Stomach (tissue), 9 donors: ENCODE data around the gene GPR176. TPM values are rescaled to one million over a fixed set of nuclear protein-coding genes. Genes with fewer than 3 reads are reported as not detected.

Experiments
- DNase-seq, 2 donors: peaks; one replicate each; pipeline versions ENCODE4 v3.0.0 to v3.0.0-alpha.2; 2013 to 2019
- H3K27ac ChIP-seq, 5 donors: fragments of 200-600 bp in 4 of 5; sonication (generic) in 4 of 5; one replicate each; pipeline ENCODE4 v1.5.1; 2013 to 2019; ENCODE audit warnings: mild to moderate bottlenecking in 1 of 5, moderate library complexity in 1 of 5
- H3K27me3 ChIP-seq, 3 donors: fragments of 200-600 bp; sonication (generic); one replicate each; pipeline ENCODE4 v1.5.1; 2017 to 2019; ENCODE audit warnings: mixed run types in 1 of 3
- H3K36me3 ChIP-seq, 4 donors: fragments of 200-600 bp; sonication (generic); 1 replicate in 3 of 4; 2 replicates in 1 of 4; pipeline ENCODE4 v1.5.1; 2016 to 2019
- H3K4me1 ChIP-seq, 4 donors: fragments of 200-600 bp; sonication (generic); one replicate each; pipeline ENCODE4 v1.5.1; 2016 to 2019
- H3K4me3 ChIP-seq, 4 donors: fragments of 200-600 bp; sonication (generic) in 3 of 4; one replicate each; pipeline ENCODE4 v1.5.1; 2016 to 2019; ENCODE audit warnings: mild to moderate bottlenecking in 1 of 4
- H3K9me3 ChIP-seq, 4 donors: fragments of 200-600 bp; sonication (generic); one replicate each; pipeline ENCODE4 v1.5.1; 2016 to 2019
- CTCF ChIP-seq, 7 experiments: fragments of 450-650 bp in 4 of 7; fragments of 200-600 bp in 3 of 7; sonication (generic) in 3 of 7; IDR thresholded peaks; one replicate each; pipeline ENCODE4 v1.5.1; 2016 to 2019; ENCODE audit warnings: antibody characterized with exemption in 7 of 7, control low read depth in 2 of 7, mild to moderate bottlenecking in 1 of 7
- EP300 ChIP-seq: sonication (generic); formaldehyde crosslinking; IDR thresholded peaks from one replicate; pipeline ENCODE4 v1.6.1; 2017; ENCODE audit warnings: antibody characterized with exemption
- POLR2A ChIP-seq, 4 donors: fragments of 450-650 bp; IDR thresholded peaks; one replicate each; pipeline ENCODE4 v1.6.1; 2016; ENCODE audit warnings: antibody characterized with exemption in 4 of 4, control low read depth in 2 of 4, mild to moderate bottlenecking in 1 of 4, moderate library complexity in 1 of 4
- POLR2AphosphoS5 ChIP-seq, 3 donors: sonication (generic); formaldehyde crosslinking; IDR thresholded peaks; one replicate each; pipeline ENCODE4 v1.6.1; 2016; ENCODE audit warnings: antibody characterized with exemption in 3 of 3
- WGBS, 5 donors: extraction: QIAGEN DNeasy Blood & Tissue Kit in 3 of 5; methylation state at CpG; one replicate each; pipeline versions ENCODE4 v1.1.5 to v1.1.7; 2013 to 2018; 5-methylcytosine and 5-hydroxymethylcytosine counted together
- intact Hi-C: fragments of 100-400 bp; cut with DNase I; formaldehyde crosslinking; loops from one replicate; pipeline ENCODE4 v1.15.1; 2023; ENCODE audit warnings: low total_unique reads
- polyA plus RNA-seq, 3 donors: library from polyadenylated mRNA; stranded (reverse); fragments of 200-250 nt; gene quantifications; one replicate each; pipeline ENCODE4 v1.2.3, GENCODE V29; 2013
- total RNA-seq, 5 donors: library from RNA; depleted of rRNA; stranded (reverse); fragments of >200 nt; gene quantifications; one replicate each; pipeline versions ENCODE4 v1.1.0 to v1.2.3, GENCODE V29; 2014 to 2016
- donor health status: healthy with polysubstance abuse.
- donor health status: Bipolar disorder and iron deficiency.
- donor health status: healthy.

The GPR176 gene
- total and polyA plus RNA-seq, 8 donors = 0.29 to 10.1 (median 1.3) TPM; not detected in 1

- Histone ChIP-seq H3K4me3 (no peak overlapping the region), H3K9me3 (no peaks in the 10 kb centered on the region), H3K27ac (no peak overlapping the region), H3K27me3 (no peaks in the 10 kb centered on the region), H3K36me3 (no peaks in the 10 kb centered on the region), H3K4me1 (no peaks in the 10 kb centered on the region)
- TF ChIP-seq POLR2AphosphoS5 (IDR thresholded peaks at IDR 0.05) (no peak), CTCF (IDR thresholded peaks at IDR 0.05) (no peak), POLR2A (IDR thresholded peaks at IDR 0.05) (no peak), EP300 (no peak)
- WGBS, 5 donors = 47 to 62% (median 49%) methylated on average over 1 of the region's 1 CpG
- no peak for DNase-seq
- intact Hi-C loops = no loop called here
Observed at GRCh38 chr15:39881790-39882189, 38.3 kb downstream of the GPR176 start.

GRCh38 chr15:39880718-39881387 lies 39.2 kb downstream of the GPR176 start:
- Histone ChIP-seq H3K27ac (no peak overlapping the region), H3K4me1 (no peaks in the 10 kb centered on the region), H3K9me3 (no peaks in the 10 kb centered on the region), H3K4me3 (no peak overlapping the region), H3K27me3 (no peaks in the 10 kb centered on the region), H3K36me3 (no peaks in the 10 kb centered on the region)
- TF ChIP-seq POLR2AphosphoS5 (IDR thresholded peaks at IDR 0.05) (no peak), POLR2A (IDR thresholded peaks at IDR 0.05) (no peak), EP300 (no peak), CTCF (IDR thresholded peaks at IDR 0.05) (no peak)
- DNase-seq = no peak
- 85 to 95% (median 92%) methylated on average over 3 of the region's 3 CpGs for WGBS, 5 donors
- intact Hi-C loops = no loop called here

- 84 to 96% (median 93%) methylated on average over 1 of the region's 1 CpG for WGBS, 5 donors
- TF ChIP-seq POLR2A (IDR thresholded peaks at IDR 0.05) = no peak
- no peak for TF ChIP-seq CTCF (IDR thresholded peaks at IDR 0.05)
- no peak for TF ChIP-seq EP300
- no peak for TF ChIP-seq POLR2AphosphoS5 (IDR thresholded peaks at IDR 0.05)
- Histone ChIP-seq H3K4me1 (no peaks in the 10 kb centered on the region), H3K36me3 (no peaks in the 10 kb centered on the region), H3K27me3 (no peaks in the 10 kb centered on the region), H3K9me3 (no peaks in the 10 kb centered on the region), H3K27ac (no peak overlapping the region), H3K4me3 (no peak overlapping the region)
- intact Hi-C loops = no loop called here
- no peak for DNase-seq
Observed at GRCh38 chr15:39878406-39878785, 41.7 kb downstream of the GPR176 start.

- Histone ChIP-seq H3K4me1 (no peaks in the 10 kb centered on the region), H3K36me3 (no peaks in the 10 kb centered on the region), H3K4me3 (no peak overlapping the region), H3K27ac (no peak overlapping the region), H3K27me3 (no peaks in the 10 kb centered on the region), H3K9me3 (no peaks in the 10 kb centered on the region)
- intact Hi-C loops = no loop called here
- no peak for TF ChIP-seq POLR2A (IDR thresholded peaks at IDR 0.05)
- no peak for TF ChIP-seq EP300
- TF ChIP-seq CTCF (IDR thresholded peaks at IDR 0.05) = peak in 5 of 7 experiments; percentile 8 to 45 (median 38)
- 55 to 68% (median 63%) methylated on average over 9 of the region's 9 CpGs for WGBS, 5 donors
- peak; percentile 36 to 64 for DNase-seq
Observed at GRCh38 chr15:39874890-39875549, 45.0 kb downstream of the GPR176 start.
